GM18511 (cell line): ENCODE results near the gene ANXA11.
"Not testable (repeated sequence)": the region's sequence is repeated elsewhere in the genome, so short reads cannot be mapped to it uniquely, and the experiment has no call there.

Experiments
- ATAC-seq: cut with Tn5 transposase; IDR thresholded peaks from one replicate; pipeline ENCODE4 v1.9.1; 2021; ENCODE audit warnings: mild to moderate bottlenecking, moderate library complexity; ENCODE audit not compliant: unreplicated experiment

The ANXA11 gene

GRCh38 chr10:80210259-80210658 lies 4.9 kb upstream of the ANXA11 start:
- no peak for ATAC-seq

GRCh38 chr10:80207768-80208370 lies 2.5 kb upstream of the ANXA11 start:
- ATAC-seq, result no peak

- no peak for ATAC-seq
These were observed 929 bp upstream of the ANXA11 start for GRCh38 chr10:80206277-80206655.

- peak; percentile 42 for ATAC-seq
These were observed 460 bp downstream of the ANXA11 start for GRCh38 chr10:80204677-80205476.

- peak; percentile 0 for ATAC-seq
These were observed 1.3 kb downstream of the ANXA11 start for GRCh38 chr10:80203835-80204676.

- peak; percentile 62 for ATAC-seq
These were observed 2.2 kb downstream of the ANXA11 start for GRCh38 chr10:80202934-80203834.

GRCh38 chr10:80202530-80202929 lies 2.8 kb downstream of the ANXA11 start:
- ATAC-seq, result not testable (repeated sequence)

- no peak for ATAC-seq
These were observed 3.7 kb downstream of the ANXA11 start for GRCh38 chr10:80201608-80202141.

- no peak for ATAC-seq
These were observed 4.7 kb downstream of the ANXA11 start for GRCh38 chr10:80200687-80201086.

- ATAC-seq, result no peak
These were observed 5.1 kb downstream of the ANXA11 start for GRCh38 chr10:80200259-80200658.

- ATAC-seq, result no peak
These were observed 5.5 kb downstream of the ANXA11 start for GRCh38 chr10:80199828-80200227.

- no peak for ATAC-seq
These were observed 7.1 kb downstream of the ANXA11 start for GRCh38 chr10:80197972-80198916.

- peak; percentile 15 for ATAC-seq
These were observed 8.4 kb downstream of the ANXA11 start for GRCh38 chr10:80196950-80197315.

- ATAC-seq, result peak; percentile 89
These were observed 8.9 kb downstream of the ANXA11 start for GRCh38 chr10:80196270-80196949.

- no peak for ATAC-seq
These were observed 10.2 kb downstream of the ANXA11 start for GRCh38 chr10:80195046-80195574.

GRCh38 chr10:80194373-80195045 lies 10.8 kb downstream of the ANXA11 start:
- no peak for ATAC-seq

GRCh38 chr10:80192553-80192952 lies 12.8 kb downstream of the ANXA11 start:
- ATAC-seq, result no peak
